B cell (primary cell): ENCODE measurements around the gene TANGO6.

ENCODE experiments used
- EZH2 ChIP-seq: IDR thresholded peaks from 2 replicates; pipeline ENCODE4 v1.6.1; 2012; ENCODE audit warnings: borderline replicate concordance, low read depth, mild to moderate bottlenecking, moderate library complexity, low read length; ENCODE audit not compliant: insufficient read depth, poor library complexity, severe bottlenecking
- TF ChIP-seq, protein P1 (sequence below): fragments of 200-600 bp; IDR thresholded peaks from one replicate; pipeline ENCODE4 v1.8.0; 2022; ENCODE audit warnings: antibody characterized with exemption, mild to moderate bottlenecking

DNA sequence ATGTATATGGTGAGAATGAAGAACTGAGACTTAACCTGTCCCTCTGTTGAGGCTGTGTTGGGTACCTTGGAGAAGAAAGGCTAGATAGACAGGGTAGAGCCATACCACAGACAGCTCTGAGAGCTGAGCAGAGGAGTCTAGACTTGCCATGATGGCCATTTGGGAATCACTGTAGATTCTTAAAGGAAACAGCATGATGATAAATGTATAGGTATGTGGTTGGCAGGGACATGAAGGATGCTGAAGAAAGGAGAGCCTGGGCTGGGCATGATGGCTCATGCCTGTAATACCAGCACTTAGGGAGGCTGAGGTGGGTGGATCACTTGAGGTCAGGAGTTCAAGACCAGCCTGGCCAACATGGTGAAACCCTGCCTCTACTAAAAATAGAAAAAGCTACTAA lies 147.7 kb downstream of the TANGO6 start:
- TF ChIP-seq, protein P1, sequence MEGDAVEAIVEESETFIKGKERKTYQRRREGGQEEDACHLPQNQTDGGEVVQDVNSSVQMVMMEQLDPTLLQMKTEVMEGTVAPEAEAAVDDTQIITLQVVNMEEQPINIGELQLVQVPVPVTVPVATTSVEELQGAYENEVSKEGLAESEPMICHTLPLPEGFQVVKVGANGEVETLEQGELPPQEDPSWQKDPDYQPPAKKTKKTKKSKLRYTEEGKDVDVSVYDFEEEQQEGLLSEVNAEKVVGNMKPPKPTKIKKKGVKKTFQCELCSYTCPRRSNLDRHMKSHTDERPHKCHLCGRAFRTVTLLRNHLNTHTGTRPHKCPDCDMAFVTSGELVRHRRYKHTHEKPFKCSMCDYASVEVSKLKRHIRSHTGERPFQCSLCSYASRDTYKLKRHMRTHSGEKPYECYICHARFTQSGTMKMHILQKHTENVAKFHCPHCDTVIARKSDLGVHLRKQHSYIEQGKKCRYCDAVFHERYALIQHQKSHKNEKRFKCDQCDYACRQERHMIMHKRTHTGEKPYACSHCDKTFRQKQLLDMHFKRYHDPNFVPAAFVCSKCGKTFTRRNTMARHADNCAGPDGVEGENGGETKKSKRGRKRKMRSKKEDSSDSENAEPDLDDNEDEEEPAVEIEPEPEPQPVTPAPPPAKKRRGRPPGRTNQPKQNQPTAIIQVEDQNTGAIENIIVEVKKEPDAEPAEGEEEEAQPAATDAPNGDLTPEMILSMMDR: no peak
- no peak for TF ChIP-seq EZH2
